Vagina (tissue), 2 donors: ENCODE measurements around the gene ASB3. TPM values are rescaled to one million over a fixed set of nuclear protein-coding genes. Genes with fewer than 3 reads are reported as not detected.

ENCODE experiments used
- DNase-seq, 2 donors: peaks; one replicate each; pipeline ENCODE4 v3.0.0-alpha.2; 2017; ENCODE audit errors: extremely low spot score in 2 of 2
- H3K27ac ChIP-seq: fragments of 200-600 bp; sonication (generic); one replicate; pipeline ENCODE4 v1.5.1; 2019
- H3K27me3 ChIP-seq: fragments of 200-600 bp; sonication (generic); one replicate; pipeline ENCODE4 v1.5.1; 2019
- H3K36me3 ChIP-seq, 2 donors: fragments of 200-600 bp; sonication (generic); one replicate each; pipeline ENCODE4 v1.5.1; 2017 to 2019
- H3K4me1 ChIP-seq: fragments of 200-600 bp; sonication (generic); one replicate; pipeline ENCODE4 v1.5.1; 2019
- H3K4me3 ChIP-seq, 2 donors: fragments of 200-600 bp; sonication (generic); 1 replicate in 1 of 2; 2 replicates in 1 of 2; pipeline ENCODE4 v1.5.1; 2016 to 2019
- H3K9me3 ChIP-seq: fragments of 200-600 bp; sonication (generic); one replicate; pipeline ENCODE4 v1.5.1; 2019
- CTCF ChIP-seq, 3 experiments: fragments of 450-650 bp in 2 of 3; fragments of 200-600 bp in 1 of 3; sonication (generic) in 1 of 3; IDR thresholded peaks; one replicate each; pipeline ENCODE4 v1.5.1; 2017 to 2019; ENCODE audit warnings: antibody characterized with exemption in 3 of 3, mild to moderate bottlenecking in 2 of 3, moderate library complexity in 2 of 3
- POLR2A ChIP-seq, 2 donors: fragments of 450-650 bp; IDR thresholded peaks; one replicate each; pipeline ENCODE4 v1.6.1; 2017; ENCODE audit warnings: antibody characterized with exemption in 2 of 2, mild to moderate bottlenecking in 2 of 2, moderate library complexity in 2 of 2
- POLR2AphosphoS5 ChIP-seq, 2 donors: sonication (generic); formaldehyde crosslinking; IDR thresholded peaks; one replicate each; pipeline ENCODE4 v1.9.0; 2017; ENCODE audit warnings: antibody characterized with exemption in 2 of 2, mild to moderate bottlenecking in 2 of 2, low read depth in 1 of 2; ENCODE audit not compliant: insufficient read depth in 1 of 2
- intact Hi-C: fragments of 100-400 bp; cut with DNase I; formaldehyde crosslinking; loops from one replicate; pipeline ENCODE4 v1.15.1; 2023
- total RNA-seq: library from RNA; depleted of rRNA; stranded (reverse); fragments of >200 nt; gene quantifications from one replicate; pipeline ENCODE4 v1.2.3, GENCODE V29; 2016

Gene ASB3
- total RNA-seq, 1 donor from 2014 or later: 13.5 TPM

GRCh38 chr2:53786352-53786704 lies 425 bp downstream of the ASB3 start:
- H3K4me1 ChIP-seq: peaks cover 60% of the 10 kb centered on the region
- no peak for DNase-seq
- intact Hi-C loops: no loop called here

GRCh38 chr2:53785366-53785765 lies 1.4 kb downstream of the ASB3 start:
- H3K27ac ChIP-seq: no peak overlapping the region
- no peaks in the 10 kb centered on the region for H3K36me3 ChIP-seq
- peak overlapping the region; percentile 83 to 95 for H3K4me3 ChIP-seq
- intact Hi-C loops: no loop called here
- no peak for TF ChIP-seq POLR2AphosphoS5 (IDR thresholded peaks at IDR 0.05; ENCODE audit: insufficient read depth in 1 of 2, low read depth in 1 of 2)
- TF ChIP-seq CTCF (IDR thresholded peaks at IDR 0.05): no peak
- TF ChIP-seq POLR2A (IDR thresholded peaks at IDR 0.05): no peak
- no peaks in the 10 kb centered on the region for H3K9me3 ChIP-seq
- H3K4me1 ChIP-seq: peaks cover 60% of the 10 kb centered on the region
- H3K27me3 ChIP-seq: no peaks in the 10 kb centered on the region
- no peak for DNase-seq

More at GRCh38 chr2:53786352-53786704, 425 bp downstream of the ASB3 start:
- TF ChIP-seq POLR2A (IDR thresholded peaks at IDR 0.05) (no peak), POLR2AphosphoS5 (IDR thresholded peaks at IDR 0.05; ENCODE audit: insufficient read depth in 1 of 2, low read depth in 1 of 2) (no peak), CTCF (IDR thresholded peaks at IDR 0.05) (no peak)
- H3K4me3 ChIP-seq: peak overlapping the region; percentile 83 to 95
- H3K27ac ChIP-seq: peak overlapping the region; percentile 82
- no peaks in the 10 kb centered on the region for H3K36me3 ChIP-seq
- H3K27me3 ChIP-seq: no peaks in the 10 kb centered on the region
- no peaks in the 10 kb centered on the region for H3K9me3 ChIP-seq

- TF ChIP-seq POLR2A (IDR thresholded peaks at IDR 0.05): no peak
- no peak for DNase-seq
- H3K27ac ChIP-seq: no peak overlapping the region
- no peaks in the 10 kb centered on the region for H3K27me3 ChIP-seq
- intact Hi-C loops: no loop called here
- no peak overlapping the region for H3K4me3 ChIP-seq
- no peaks in the 10 kb centered on the region for H3K9me3 ChIP-seq
- peaks cover 60% of the 10 kb centered on the region for H3K4me1 ChIP-seq
- no peaks in the 10 kb centered on the region for H3K36me3 ChIP-seq
These were observed 2.3 kb downstream of the ASB3 start for GRCh38 chr2:53784436-53784835.

DNA sequence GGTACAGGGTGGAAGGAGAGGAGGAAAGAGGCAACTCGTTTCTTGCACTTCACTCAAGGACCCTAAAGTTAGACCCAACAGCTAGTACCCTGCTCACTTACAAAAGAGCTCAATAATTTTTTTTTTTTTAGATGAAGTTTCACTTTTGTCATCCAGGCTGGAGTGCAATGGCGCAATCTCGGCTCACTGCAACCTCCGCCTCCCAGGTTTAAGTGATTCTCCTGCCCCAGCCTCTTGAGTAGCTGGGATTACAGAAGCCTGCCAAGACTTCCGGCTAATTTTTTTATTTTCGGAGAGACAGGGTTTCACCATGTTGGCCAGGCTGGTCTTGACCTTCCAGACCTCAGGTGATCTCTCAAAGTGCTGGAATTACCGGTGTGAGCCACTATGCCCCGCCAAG lies 4.1 kb downstream of the ASB3 start:
- Histone ChIP-seq H3K4me1 (peaks cover 45% of the 10 kb centered on the region), H3K36me3 (no peaks in the 10 kb centered on the region), H3K27me3 (no peaks in the 10 kb centered on the region), H3K4me3 (no peak overlapping the region), H3K9me3 (no peaks in the 10 kb centered on the region), H3K27ac (no peak overlapping the region)
- TF ChIP-seq CTCF (IDR thresholded peaks at IDR 0.05) (no peak), POLR2AphosphoS5 (IDR thresholded peaks at IDR 0.05; ENCODE audit: insufficient read depth in 1 of 2, low read depth in 1 of 2) (no peak), POLR2A (IDR thresholded peaks at IDR 0.05) (no peak)
- intact Hi-C loops: no loop called here
- no peak for DNase-seq

- intact Hi-C loops: no loop called here
- H3K27ac ChIP-seq: no peak overlapping the region
- no peaks in the 10 kb centered on the region for H3K27me3 ChIP-seq
- no peaks in the 10 kb centered on the region for H3K9me3 ChIP-seq
- peaks cover 35% of the 10 kb centered on the region for H3K4me1 ChIP-seq
- H3K36me3 ChIP-seq: no peaks in the 10 kb centered on the region
- no peak overlapping the region for H3K4me3 ChIP-seq
- TF ChIP-seq CTCF (IDR thresholded peaks at IDR 0.05) (no peak), POLR2AphosphoS5 (IDR thresholded peaks at IDR 0.05; ENCODE audit: insufficient read depth in 1 of 2, low read depth in 1 of 2) (no peak)
- no peak for DNase-seq
These were observed 6.7 kb downstream of the ASB3 start for GRCh38 chr2:53780056-53780455.
